ENCODE results near the gene PLXNA3.

- TF ChIP-seq, protein P1, sequence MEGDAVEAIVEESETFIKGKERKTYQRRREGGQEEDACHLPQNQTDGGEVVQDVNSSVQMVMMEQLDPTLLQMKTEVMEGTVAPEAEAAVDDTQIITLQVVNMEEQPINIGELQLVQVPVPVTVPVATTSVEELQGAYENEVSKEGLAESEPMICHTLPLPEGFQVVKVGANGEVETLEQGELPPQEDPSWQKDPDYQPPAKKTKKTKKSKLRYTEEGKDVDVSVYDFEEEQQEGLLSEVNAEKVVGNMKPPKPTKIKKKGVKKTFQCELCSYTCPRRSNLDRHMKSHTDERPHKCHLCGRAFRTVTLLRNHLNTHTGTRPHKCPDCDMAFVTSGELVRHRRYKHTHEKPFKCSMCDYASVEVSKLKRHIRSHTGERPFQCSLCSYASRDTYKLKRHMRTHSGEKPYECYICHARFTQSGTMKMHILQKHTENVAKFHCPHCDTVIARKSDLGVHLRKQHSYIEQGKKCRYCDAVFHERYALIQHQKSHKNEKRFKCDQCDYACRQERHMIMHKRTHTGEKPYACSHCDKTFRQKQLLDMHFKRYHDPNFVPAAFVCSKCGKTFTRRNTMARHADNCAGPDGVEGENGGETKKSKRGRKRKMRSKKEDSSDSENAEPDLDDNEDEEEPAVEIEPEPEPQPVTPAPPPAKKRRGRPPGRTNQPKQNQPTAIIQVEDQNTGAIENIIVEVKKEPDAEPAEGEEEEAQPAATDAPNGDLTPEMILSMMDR (conservative IDR thresholded peaks at IDR 0.05 in 1 of 2, IDR thresholded peaks at IDR 0.05 in 1 of 2; ENCODE audit: extremely low read depth in 1 of 2, insufficient read depth in 1 of 2, low read depth in 1 of 2, low read length in 2 of 2), result no peak
- TF ChIP-seq EZH2 (IDR thresholded peaks at IDR 0.05; ENCODE audit: borderline replicate concordance, low read length), result no peak
Measured at GRCh38 chrX:154490021-154490413, 31.9 kb downstream of the PLXNA3 start.

Measured in mammary epithelial cell (primary cell).